Fibroblast of the aortic adventitia (primary cell): Measurements from ENCODE around the gene OR2Z1. TPM values are rescaled to one million over a fixed set of nuclear protein-coding genes. Genes with fewer than 3 reads are reported as not detected.
"Not testable (repeated sequence)": the region's sequence is repeated elsewhere in the genome, so short reads cannot be mapped to it uniquely, and the experiment has no call there.

Experiments
- DNase-seq: peaks from one replicate; pipeline ENCODE4 v3.0.0-alpha.2; 2010; ENCODE audit warnings: low read depth
- H3K4me3 ChIP-seq: 2 replicates; pipeline ENCODE4 v1.5.1; 2011; ENCODE audit warnings: low read depth, mild to moderate bottlenecking, control low read depth, low read length, moderate library complexity
- CTCF ChIP-seq: IDR thresholded peaks from 2 replicates; pipeline ENCODE4 v1.5.1; 2011; ENCODE audit warnings: mild to moderate bottlenecking, low read length, control low read depth, inconsistent platforms; ENCODE audit not compliant: insufficient read depth
- total RNA-seq: library from RNA; depleted of rRNA; stranded (reverse); fragments of >200 nt; gene quantifications from 2 replicates; pipeline ENCODE4 v1.2.3, GENCODE V29; 2012; ENCODE audit warnings: low replicate concordance

The OR2Z1 gene
- total RNA-seq, 1 donor = not detected

GRCh38 chr19:8700956-8701355 lies 20.5 kb upstream of the OR2Z1 start:
- no peak overlapping the region for H3K4me3 ChIP-seq
- TF ChIP-seq CTCF = no peak
- DNase-seq = no peak

GRCh38 chr19:8702350-8702749 lies 19.1 kb upstream of the OR2Z1 start:
- TF ChIP-seq CTCF = no peak
- DNase-seq = no peak
- no peak overlapping the region for H3K4me3 ChIP-seq

- no peak for TF ChIP-seq CTCF
- H3K4me3 ChIP-seq = no peak overlapping the region
- no peak for DNase-seq
Observed at GRCh38 chr19:8703223-8703622, 18.2 kb upstream of the OR2Z1 start.

GRCh38 chr19:8705304-8705703 lies 16.1 kb upstream of the OR2Z1 start:
- H3K4me3 ChIP-seq, DNase-seq: not testable (repeated sequence)

GRCh38 chr19:8705742-8706141 lies 15.7 kb upstream of the OR2Z1 start:
- TF ChIP-seq CTCF = no peak
- no peak for DNase-seq
- H3K4me3 ChIP-seq = no peak overlapping the region

- not testable (repeated sequence) for DNase-seq, H3K4me3 ChIP-seq
Observed at GRCh38 chr19:8710337-8710736, 11.1 kb upstream of the OR2Z1 start.

- no peak overlapping the region for H3K4me3 ChIP-seq
- no peak for TF ChIP-seq CTCF
- DNase-seq = no peak
Observed at GRCh38 chr19:8722032-8722431, 598 bp downstream of the OR2Z1 start.

GRCh38 chr19:8724276-8724675 lies 2.8 kb downstream of the OR2Z1 start:
- DNase-seq = no peak
- no peak overlapping the region for H3K4me3 ChIP-seq
- TF ChIP-seq CTCF = no peak
